ENCODE results near the gene TMEM242.
"Not testable (repeated sequence)": the region's sequence is repeated elsewhere in the genome, so short reads cannot be mapped to it uniquely, and the experiment has no call there.

Gene TMEM242

DNA sequence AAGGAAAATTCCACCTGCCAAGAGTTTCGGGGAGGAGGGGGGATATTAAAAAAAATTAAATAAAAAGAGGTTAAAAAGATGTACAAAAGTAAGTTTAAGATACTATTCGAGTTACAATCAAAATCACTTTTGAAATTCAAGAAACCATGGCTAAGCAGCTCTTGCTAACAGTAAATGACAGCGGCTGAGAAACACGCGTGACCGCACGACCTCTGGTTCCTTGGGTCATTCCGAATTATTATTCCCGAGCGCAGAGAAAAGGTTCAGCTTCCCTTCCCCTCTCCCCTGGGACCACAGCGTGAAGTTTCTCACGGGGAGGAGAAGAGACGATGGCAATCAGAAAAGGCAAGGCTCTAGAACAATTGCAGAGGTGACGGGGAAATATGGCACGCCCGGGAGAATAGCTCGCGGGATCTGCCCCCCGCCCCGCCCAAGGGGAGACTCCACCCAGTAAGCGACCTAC, 496 bp downstream of the TMEM242 start:
- peak; percentile 85 for DNase-seq

DNA sequence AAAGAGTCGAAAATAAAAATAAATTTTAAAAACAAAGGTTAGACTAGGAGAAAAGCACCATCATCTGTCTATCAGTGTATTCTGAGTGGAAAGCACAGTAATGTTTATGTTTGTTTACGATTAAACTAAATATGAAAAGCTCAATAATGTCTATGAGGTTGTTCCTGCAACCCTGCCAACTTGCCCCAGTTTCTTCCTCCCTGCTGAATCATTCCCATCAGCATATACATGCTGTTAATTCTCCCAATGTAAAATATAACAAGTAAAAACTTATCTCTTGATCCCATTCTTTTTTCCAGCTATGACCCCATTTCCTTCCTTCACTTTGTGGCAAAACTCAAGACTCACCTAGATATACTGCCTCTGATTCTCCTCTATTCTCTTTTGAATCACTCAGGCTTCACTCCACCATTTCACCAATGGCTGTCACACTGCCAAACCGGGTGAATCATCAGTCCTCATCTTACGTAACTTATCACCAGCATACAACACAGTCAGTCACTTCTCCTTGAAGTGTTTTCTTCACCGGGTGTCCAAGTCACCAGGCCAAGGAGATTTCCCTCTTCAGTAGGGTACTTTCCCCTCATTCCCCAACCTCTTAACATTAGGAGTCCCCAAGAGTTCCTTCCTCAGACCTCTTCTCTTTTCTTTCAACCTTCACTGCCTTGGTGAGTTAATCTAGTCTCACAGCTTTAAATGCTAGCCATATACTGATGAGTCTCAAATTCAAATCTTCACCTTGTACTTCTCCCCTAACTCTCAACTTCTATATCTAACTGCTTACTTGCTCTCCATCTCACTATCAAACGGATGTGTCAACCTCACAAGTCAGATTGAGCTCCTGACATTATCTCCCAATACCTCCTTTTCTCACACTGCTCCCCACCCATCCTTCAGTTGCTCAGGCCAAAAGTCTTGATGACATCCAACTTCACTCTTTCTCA, 6.2 kb downstream of the TMEM242 start:
- peak; percentile 9 for DNase-seq

GRCh38 chr6:157314705-157315321, 8.5 kb downstream of the TMEM242 start:
- peak; percentile 23 for DNase-seq

GRCh38 chr6:157313531-157314467, 9.5 kb downstream of the TMEM242 start:
- DNase-seq, result no peak

GRCh38 chr6:157312757-157313156, 10.6 kb downstream of the TMEM242 start:
- no peak for DNase-seq

GRCh38 chr6:157310693-157311092, 12.6 kb downstream of the TMEM242 start:
- not testable (repeated sequence) for DNase-seq

- DNase-seq, result no peak
Measured at GRCh38 chr6:157307661-157308060, 15.7 kb downstream of the TMEM242 start.

- DNase-seq, result no peak
Measured at GRCh38 chr6:157305670-157306653, 17.4 kb downstream of the TMEM242 start.

DNA sequence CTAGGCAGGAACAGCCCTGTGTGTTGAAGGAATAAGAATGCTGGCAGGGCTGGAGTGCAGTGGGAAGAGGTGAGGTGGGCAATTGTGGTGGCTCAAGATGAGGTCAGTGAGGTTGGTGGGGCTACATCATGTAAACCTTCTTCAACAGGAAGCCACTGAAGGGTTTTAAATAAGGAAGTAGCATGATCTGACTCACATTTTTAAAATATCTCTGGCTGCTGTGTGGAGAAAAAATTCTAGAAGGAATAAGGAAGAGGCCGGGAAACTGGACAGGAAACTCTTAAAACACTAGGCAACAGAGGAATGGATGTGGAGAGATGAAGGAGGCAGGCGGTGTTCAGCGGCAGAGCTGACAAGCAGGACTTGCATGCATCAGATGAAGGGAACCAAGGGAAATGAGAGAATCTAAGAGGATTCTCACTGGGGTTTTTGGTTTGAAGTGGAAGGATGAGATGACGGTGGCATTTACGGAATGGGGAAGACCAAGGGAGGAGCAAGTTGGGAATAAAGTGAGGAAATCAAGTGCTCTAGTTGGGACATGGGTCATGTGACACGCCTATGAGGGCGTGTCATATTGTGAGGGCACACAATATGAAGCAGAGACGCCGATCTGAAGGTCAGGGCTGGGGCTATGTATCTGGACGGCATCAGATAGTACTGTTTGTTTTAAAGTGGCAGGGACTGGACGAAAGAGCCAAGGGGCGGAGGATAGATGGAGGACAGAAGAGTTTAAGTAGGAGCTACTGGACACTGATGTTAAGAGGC, 18.2 kb downstream of the TMEM242 start:
- no peak for DNase-seq

- no peak for DNase-seq
Measured at GRCh38 chr6:157302736-157303135, 20.6 kb downstream of the TMEM242 start.

DNA sequence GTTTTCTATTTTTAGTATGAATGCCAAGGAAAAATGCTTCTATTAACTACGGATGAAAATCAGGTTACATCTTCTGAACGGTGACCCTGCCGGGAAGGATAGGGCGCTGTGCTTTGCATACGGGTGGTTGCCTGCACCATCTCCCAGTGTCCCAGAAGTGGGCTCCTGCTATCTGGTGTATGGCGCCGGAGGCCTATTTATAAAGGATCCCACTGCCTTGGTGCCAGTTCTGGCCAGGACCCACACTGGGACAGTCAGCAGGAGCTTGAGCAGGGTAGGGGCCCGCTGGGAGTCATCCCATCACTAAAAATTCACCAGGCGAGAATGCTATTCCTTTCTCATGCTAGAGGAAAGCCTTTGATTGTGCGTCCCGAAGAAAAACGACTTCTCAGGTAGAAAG, 22.9 kb downstream of the TMEM242 start:
- DNase-seq, result no peak

GRCh38 chr6:157300006-157300405, 23.3 kb downstream of the TMEM242 start:
- DNase-seq, result no peak

GRCh38 chr6:157298216-157298724, 25.0 kb downstream of the TMEM242 start:
- DNase-seq, result no peak

GRCh38 chr6:157294654-157295053, 28.7 kb downstream of the TMEM242 start:
- DNase-seq, result no peak

DNA sequence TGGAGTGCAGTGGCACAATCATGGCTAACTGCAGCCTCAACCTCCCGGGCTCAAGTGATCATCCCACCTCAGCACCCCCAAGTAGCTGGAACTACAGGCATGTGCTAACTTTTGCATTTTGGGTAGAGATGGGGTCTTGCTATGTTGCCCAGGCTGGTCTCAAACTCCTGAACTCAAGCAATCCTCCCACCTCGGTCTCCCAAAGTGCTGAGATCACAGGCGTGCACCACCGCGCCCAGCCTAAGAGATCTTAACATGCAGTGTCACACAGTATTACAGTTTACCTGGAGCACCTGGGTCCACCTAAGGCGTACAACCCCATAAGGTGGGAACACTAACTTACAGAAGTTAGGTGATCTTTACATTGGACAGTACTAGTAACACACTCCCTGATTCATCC, 29.5 kb downstream of the TMEM242 start:
- DNase-seq, result no peak

DNA sequence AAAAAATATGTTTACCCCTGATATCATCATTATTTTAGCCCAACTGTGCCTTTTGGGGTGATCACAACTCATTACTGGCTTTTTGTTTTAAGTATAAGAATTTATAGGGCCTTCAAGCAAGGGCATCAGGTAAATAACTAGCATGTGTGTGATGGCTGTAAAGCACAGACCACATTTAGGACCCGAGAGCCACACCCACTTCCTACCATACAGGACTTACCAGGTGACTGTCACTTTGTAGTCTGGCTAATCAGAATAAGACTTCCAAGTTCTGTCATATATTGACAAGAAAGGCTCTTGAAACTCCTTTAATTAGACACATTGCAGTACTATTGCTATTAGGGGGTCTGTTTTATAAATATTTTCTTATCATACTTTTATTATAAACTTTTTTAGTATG, 31.1 kb downstream of the TMEM242 start:
- no peak for DNase-seq

DNA sequence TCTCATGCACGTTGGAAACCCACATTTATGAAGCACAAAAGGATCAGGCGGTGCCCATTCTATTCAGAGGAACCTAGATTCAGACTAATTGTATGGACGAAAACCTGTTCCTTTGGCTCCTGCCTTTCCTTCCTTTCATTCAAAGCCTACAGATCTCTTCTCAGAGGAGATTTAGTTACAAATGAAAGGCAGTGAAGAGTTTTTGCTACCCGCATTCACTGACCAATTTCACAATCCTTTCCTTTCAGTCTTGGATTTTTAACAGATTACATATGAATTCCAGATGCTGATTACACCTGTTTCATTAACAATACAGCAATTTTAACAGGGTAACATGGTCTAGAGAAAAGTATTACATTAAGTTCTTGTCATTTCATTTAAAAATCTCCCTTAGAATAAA, 32.0 kb downstream of the TMEM242 start:
- DNase-seq, result no peak

- DNase-seq, result no peak
Measured at GRCh38 chr6:157290797-157291196, 32.5 kb downstream of the TMEM242 start.

- no peak for DNase-seq
Measured at GRCh38 chr6:157289764-157290163, 33.6 kb downstream of the TMEM242 start.

GRCh38 chr6:157288575-157288974, 34.7 kb downstream of the TMEM242 start:
- DNase-seq, result no peak

- DNase-seq, result no peak
Measured at GRCh38 chr6:157287923-157288322, 35.4 kb downstream of the TMEM242 start.
